ENCODE measurements around the gene RBMY1J.
"Not testable (repeated sequence)": the region's sequence is repeated elsewhere in the genome, so short reads cannot be mapped to it uniquely, and the experiment has no call there.

The RBMY1J gene

DNA sequence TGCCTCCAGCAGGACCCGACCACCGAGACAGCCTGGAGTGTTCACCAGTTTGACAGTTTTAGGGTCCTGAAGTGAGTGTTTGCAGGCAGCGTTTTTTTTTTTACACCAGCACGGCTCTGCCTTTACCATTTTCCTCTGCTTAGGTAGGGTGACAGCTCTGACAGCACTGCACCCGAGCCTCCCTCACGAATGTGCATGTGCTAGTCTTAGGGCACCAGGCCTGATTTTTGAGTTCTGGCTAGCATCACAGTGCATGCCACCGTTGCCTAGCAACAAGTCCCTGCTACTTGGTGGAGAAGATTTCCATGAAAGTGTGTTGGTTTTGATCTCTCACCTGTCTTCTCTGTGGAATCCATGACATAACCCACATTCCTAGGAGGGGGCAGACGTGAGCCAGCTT, 52.3 kb downstream of the RBMY1J start:
- not testable (repeated sequence) for H3K4me1 ChIP-seq (ENCODE audit: insufficient read depth, low read length, severe bottlenecking); H3K4me3 ChIP-seq (ENCODE audit: low read depth, low read length, poor library complexity, severe bottlenecking); H3K79me2 ChIP-seq (ENCODE audit: insufficient read depth, low read length); H3K27me3 ChIP-seq (ENCODE audit: insufficient read depth, low read length); H3K9me2 ChIP-seq (ENCODE audit: low read depth, low read length); H3K4me2 ChIP-seq (ENCODE audit: low read length); H3K9ac ChIP-seq (ENCODE audit: low read length); H2AFZ ChIP-seq (ENCODE audit: low read length); H3K36me3 ChIP-seq (ENCODE audit: insufficient read depth, low read length); H3K27ac ChIP-seq (ENCODE audit: low read depth, low read length, poor library complexity, severe bottlenecking); H3K9me3 ChIP-seq (ENCODE audit: low read length); H4K20me1 ChIP-seq (ENCODE audit: insufficient read depth, low read length); H3F3A ChIP-seq (ENCODE audit: insufficient read depth, low read length)

DNA sequence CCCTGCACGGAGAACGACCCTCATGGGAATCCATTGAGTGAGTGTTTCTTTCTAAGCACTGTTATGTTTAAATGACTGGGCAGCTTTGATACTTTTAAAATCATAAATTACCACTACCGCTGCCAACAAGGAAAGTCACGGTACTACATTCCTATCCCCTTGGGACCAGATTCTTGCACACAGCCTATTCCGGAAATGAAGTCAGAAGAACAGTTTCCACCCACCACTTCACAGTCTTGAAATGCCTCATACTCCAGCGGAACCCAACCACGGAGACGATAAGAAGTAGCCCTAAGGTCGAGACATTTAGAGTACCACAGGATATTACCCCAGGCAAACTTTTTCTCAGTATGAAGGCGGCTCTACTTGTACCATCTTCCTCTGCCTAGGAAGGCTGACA, 58.8 kb downstream of the RBMY1J start:
- not testable (repeated sequence) for H3F3A ChIP-seq (ENCODE audit: insufficient read depth, low read length); H4K20me1 ChIP-seq (ENCODE audit: insufficient read depth, low read length); H3K4me1 ChIP-seq (ENCODE audit: insufficient read depth, low read length, severe bottlenecking)

More for the DNA sequence above, 58.8 kb downstream of the RBMY1J start:
- H2AFZ ChIP-seq (ENCODE audit: low read length); H3K9me2 ChIP-seq (ENCODE audit: low read depth, low read length); H3K79me2 ChIP-seq (ENCODE audit: insufficient read depth, low read length); H3K27me3 ChIP-seq (ENCODE audit: insufficient read depth, low read length); H3K36me3 ChIP-seq (ENCODE audit: insufficient read depth, low read length); H3K4me2 ChIP-seq (ENCODE audit: low read length); H3K9me3 ChIP-seq (ENCODE audit: low read length); H3K4me3 ChIP-seq (ENCODE audit: low read depth, low read length, poor library complexity, severe bottlenecking); H3K9ac ChIP-seq (ENCODE audit: low read length); H3K27ac ChIP-seq (ENCODE audit: low read depth, low read length, poor library complexity, severe bottlenecking): not testable (repeated sequence)

All from OCI-LY1 (cell line).